A549 (cell line): ENCODE measurements around the gene GPS1. TPM values are rescaled to one million over a fixed set of nuclear protein-coding genes. Genes with fewer than 3 reads are reported as not detected.
A peak's percentile ranks its signal among the peaks of the same experiment; 100 is the strongest.

Experiments used
- ATAC-seq, 2 experiments: fragments of 200-7000 bp in 1 of 2; fragments of >200 bp in 1 of 2; cut with Nextera tagmentation in 1 of 2; cut with Tn5 transposase in 1 of 2; 3 replicates each; pipeline versions ENCODE4 v1.8.0 to v1.9.1; 2018 to 2020; ENCODE audit warnings: mild to moderate bottlenecking in 1 of 2, moderate library complexity in 1 of 2
- CTCF ChIA-PET: fragments of 300-600 bp; sonication (Branson Sonifier 250); formaldehyde crosslinking; extraction: SDS; loops from one replicate; lab custom pipeline; 2021; ENCODE audit warnings: antibody characterized with exemption, inconsistent platforms; lab: Yijun Ruan, JAX
- POLR2A ChIA-PET: fragments of 350-600 bp; formaldehyde crosslinking; extraction: SDS; loops from one replicate; lab custom pipeline; 2021; ENCODE audit warnings: antibody characterized with exemption, inconsistent platforms; lab: Yijun Ruan, JAX
- DNase-seq, 2 experiments: peaks; one replicate each; pipeline versions ENCODE4 v3.0.0 to v3.0.0-alpha.2; 2011 to 2016; ENCODE audit warnings: low read depth in 1 of 2, low spot score in 1 of 2
- FAIRE-seq: peaks from 2 replicates; lab custom pipeline; 2011; peaks lifted over from hg19 to GRCh38; lab: Jason Lieb, UNC
- H3K27ac ChIP-seq, 2 experiments: fragments of >200 bp; sonication (Bioruptor Twin); formaldehyde crosslinking; 3 replicates each; pipeline ENCODE4 v1.5.1; 2016 to 2017
- H3K4me1 ChIP-seq: fragments of >200 bp; sonication (Bioruptor Twin); formaldehyde crosslinking; 3 replicates; pipeline ENCODE4 v1.6.1; 2016
- H3K4me2 ChIP-seq: fragments of >200 bp; sonication (Bioruptor Twin); formaldehyde crosslinking; 3 replicates; pipeline ENCODE4 v1.6.1; 2016
- H3K4me3 ChIP-seq: fragments of >200 bp; sonication (Bioruptor Twin); formaldehyde crosslinking; 3 replicates; pipeline ENCODE4 v1.5.1; 2016
- H3K9me3 ChIP-seq: fragments of >200 bp; sonication (Bioruptor Twin); formaldehyde crosslinking; 3 replicates; pipeline ENCODE4 v1.6.1; 2016
- BHLHE40 ChIP-seq: IDR thresholded peaks from 2 replicates; pipeline ENCODE4 v1.6.1; 2012; ENCODE audit warnings: low read depth, low read length, inconsistent platforms
- CBX2 ChIP-seq: fragments of 200-600 bp; sonication (generic); IDR thresholded peaks from 2 replicates; pipeline ENCODE4 v1.6.1; 2016; ENCODE audit warnings: low read depth, mild to moderate bottlenecking, borderline replicate concordance
- CEBPB ChIP-seq, 2 experiments: fragments of >200 bp in 1 of 2; sonication (Bioruptor Twin) in 1 of 2; formaldehyde crosslinking in 1 of 2; IDR thresholded peaks; 2 replicates each; pipeline ENCODE4 v1.6.1; 2012 to 2016
- CHD4 ChIP-seq: fragments of 200-600 bp; sonication (generic); IDR thresholded peaks from 2 replicates; pipeline ENCODE4 v1.6.1; 2016; ENCODE audit warnings: antibody characterized with exemption, mild to moderate bottlenecking, borderline replicate concordance
- FOXS1 ChIP-seq: fragments of 250-450 bp; sonication (Bioruptor Pico); IDR thresholded peaks from 2 replicates; pipeline ENCODE4 v1.5.0; 2020; ENCODE audit warnings: mild to moderate bottlenecking, moderate library complexity
- GATA3 ChIP-seq: IDR thresholded peaks from 2 replicates; pipeline ENCODE4 v1.6.1; 2012; ENCODE audit warnings: borderline replicate concordance
- JUNB ChIP-seq: fragments of >200 bp; sonication (Bioruptor Twin); formaldehyde crosslinking; IDR thresholded peaks from 2 replicates; pipeline ENCODE4 v1.6.1; 2016
- KDM1A ChIP-seq: fragments of 200-600 bp; sonication (generic); IDR thresholded peaks from 2 replicates; pipeline ENCODE4 v1.6.1; 2016; ENCODE audit warnings: low read depth, mild to moderate bottlenecking
- KDM5A ChIP-seq: fragments of 200-600 bp; sonication (generic); IDR thresholded peaks from 2 replicates; pipeline ENCODE4 v1.6.1; 2016; ENCODE audit warnings: antibody characterized with exemption, mild to moderate bottlenecking
- MAFK ChIP-seq: fragments of 450-650 bp; IDR thresholded peaks from 2 replicates; pipeline ENCODE4 v1.6.1; 2014; ENCODE audit not compliant: partially characterized antibody
- MAZ ChIP-seq: fragments of 150-350 bp; IDR thresholded peaks from 2 replicates; pipeline ENCODE4 v1.6.1; 2014; ENCODE audit warnings: antibody characterized with exemption, low read depth, low read length, borderline replicate concordance
- NFE2L2 ChIP-seq: fragments of 150-350 bp; conservative IDR thresholded peaks from 2 replicates; pipeline ENCODE4 v1.6.1; 2014; ENCODE audit warnings: low read length
- NR3C1 ChIP-seq: fragments of >200 bp; sonication (Bioruptor Twin); formaldehyde crosslinking; IDR thresholded peaks from 3 replicates; pipeline ENCODE4 v1.6.1; 2017
- POLR2A ChIP-seq: IDR thresholded peaks from 2 replicates; pipeline ENCODE4 v1.6.1; 2012; ENCODE audit warnings: mild to moderate bottlenecking, low read length
- POLR2AphosphoS2 ChIP-seq: conservative IDR thresholded peaks from 2 replicates; pipeline ENCODE4 v1.6.1; 2012; ENCODE audit warnings: low read length, improper control_type of control experiment, inconsistent platforms
- RARB ChIP-seq: fragments of 250-450 bp; sonication (Bioruptor Pico); IDR thresholded peaks from 2 replicates; pipeline ENCODE4 v1.8.0; 2021; ENCODE audit warnings: mild to moderate bottlenecking, moderate library complexity
- RCOR1 ChIP-seq: fragments of 150-350 bp; IDR thresholded peaks from 2 replicates; pipeline ENCODE4 v1.6.1; 2014; ENCODE audit warnings: antibody characterized with exemption, low read length, low read depth
- RFX5 ChIP-seq: fragments of 450-650 bp; IDR thresholded peaks from 2 replicates; pipeline ENCODE4 v1.7.1; 2014; ENCODE audit warnings: antibody characterized with exemption, mild to moderate bottlenecking, moderate library complexity
- RNF2 ChIP-seq: fragments of 200-600 bp; sonication (generic); IDR thresholded peaks from 2 replicates; pipeline ENCODE4 v1.6.1; 2016; ENCODE audit warnings: low read depth, mild to moderate bottlenecking, antibody characterized with exemption, moderate library complexity, borderline replicate concordance
- TFCP2L1 ChIP-seq: fragments of 250-450 bp; sonication (Bioruptor Pico); IDR thresholded peaks from 2 replicates; pipeline ENCODE4 v1.5.0; 2021; ENCODE audit warnings: mild to moderate bottlenecking
- TP53 ChIP-seq: fragments of 250-450 bp; sonication (Bioruptor Pico); IDR thresholded peaks from 2 replicates; pipeline ENCODE4 v1.5.0; 2021; ENCODE audit warnings: mild to moderate bottlenecking, moderate library complexity
- ZFP36 ChIP-seq: fragments of 450-650 bp; IDR thresholded peaks from 2 replicates; pipeline ENCODE4 v1.6.1; 2014; ENCODE audit warnings: borderline replicate concordance; ENCODE audit not compliant: partially characterized antibody
- ZSCAN20 ChIP-seq: fragments of 250-450 bp; sonication (Bioruptor Pico); IDR thresholded peaks from 2 replicates; pipeline ENCODE4 v1.8.0; 2022; ENCODE audit warnings: mild to moderate bottlenecking, moderate library complexity
- WGBS: methylation state at CpG from one replicate; pipeline ENCODE4 v1.1.6; 2017; ENCODE audit errors: missing lambda C conversion rate; 5-methylcytosine and 5-hydroxymethylcytosine counted together
- polyA plus RNA-seq, 4 experiments: library from polyadenylated mRNA; depleted of rRNA in 3 of 4; stranded (reverse); fragments of >200 nt; fragmentation: RNase III in 1 of 4; extraction: RNeasy Plus Mini Kit Qiagen cat#74134 plus additional on column Dnase treatment in 1 of 4; gene quantifications; 2 replicates in 3 of 4; 3 replicates in 1 of 4; pipeline ENCODE4 v1.2.3, GENCODE V29; 2011 to 2017
- TF ChIP-seq, protein P1 (sequence below): IDR thresholded peaks from 2 replicates; pipeline ENCODE4 v1.6.1; 2012
- TF ChIP-seq, protein P2 (sequence below): fragments of 450-650 bp; IDR thresholded peaks from 2 replicates; pipeline ENCODE4 v1.6.1; 2014; ENCODE audit warnings: antibody characterized with exemption
- TF ChIP-seq, protein P3 (sequence below): fragments of >200 bp; sonication (Bioruptor Twin); formaldehyde crosslinking; IDR thresholded peaks from 3 replicates; pipeline ENCODE4 v1.5.1; 2016
- TF ChIP-seq, protein P4 (sequence below): fragments of >200 bp; sonication (Bioruptor Twin); formaldehyde crosslinking; IDR thresholded peaks from 3 replicates; pipeline ENCODE4 v1.6.1; 2016
- TF ChIP-seq, protein P5 (sequence below): fragments of 250-450 bp; sonication (Bioruptor Pico); IDR thresholded peaks from 2 replicates; pipeline ENCODE4 v1.5.0; 2021; ENCODE audit warnings: mild to moderate bottlenecking, moderate library complexity, borderline replicate concordance

Gene GPS1
- polyA plus RNA-seq, 2 of the 4 experiments (the other 2 are of a cell fraction): 89.4 to 126 TPM

DNA sequence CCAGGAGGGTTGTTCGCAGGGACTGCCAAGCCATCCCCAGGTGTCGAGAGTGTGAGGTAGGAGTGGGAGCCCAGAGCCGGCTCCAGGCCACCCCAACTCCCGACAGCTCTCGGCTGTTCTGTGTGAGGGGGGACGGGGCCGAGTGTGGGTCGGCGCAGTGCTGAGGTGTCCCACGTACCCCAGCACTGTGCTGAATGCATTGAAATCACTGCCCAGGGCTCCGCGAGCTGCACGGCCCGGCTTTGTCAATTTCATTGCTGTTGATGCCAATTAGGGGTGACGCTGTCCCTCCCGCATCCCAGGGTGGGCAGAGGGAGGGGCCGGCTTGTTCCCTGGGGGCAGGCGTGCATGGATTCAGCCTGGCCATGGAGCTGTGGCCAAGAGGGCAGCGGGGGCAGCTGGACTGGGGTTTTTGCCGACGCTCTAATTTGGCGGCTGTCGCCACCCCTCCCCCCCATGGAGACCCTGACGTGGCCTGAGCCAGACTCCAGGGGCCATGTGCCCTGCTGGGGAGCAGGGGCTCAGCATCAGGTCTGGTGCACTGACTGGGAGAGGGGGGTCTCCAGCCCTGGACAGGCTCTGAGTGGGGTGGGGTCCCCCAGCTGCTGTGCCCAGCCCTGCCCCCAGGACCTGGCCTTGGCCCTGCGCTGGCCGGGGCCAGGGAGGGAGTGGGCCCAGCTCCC, 43.3 kb upstream of the GPS1 start:
- WGBS: 94% methylated on average over 19 of the region's 26 CpGs
- CTCF ChIA-PET: interaction anchor here (0.7 to 33.2 kb wide), 8 partner anchors 9 to 294 kb away, joined by 3 to 794 read pairs (median 4); partner anchors contain the start of genes CENPX, LRRC45, NOTUM and RAC3
- Histone ChIP-seq H3K4me3 (no peak overlapping the region), H3K4me1 (peaks cover 37% of the 10 kb centered on the region), H3K27ac (peak overlapping the region in 1 of 2 experiments; percentile 93; a peak in 1 of 6 replicates), H3K9me3 (no peaks in the 10 kb centered on the region), H3K4me2 (no peak overlapping the region)
- no peak for TF ChIP-seq CBX2
- TF ChIP-seq RARB (CRISPR knock-in tag): no peak
- TF ChIP-seq RCOR1: no peak
- TF ChIP-seq FOXS1: no peak
- no peak for FAIRE-seq
- POLR2A ChIA-PET: no interaction called here
- no peak for DNase-seq
- ATAC-seq: no peak

DNA sequence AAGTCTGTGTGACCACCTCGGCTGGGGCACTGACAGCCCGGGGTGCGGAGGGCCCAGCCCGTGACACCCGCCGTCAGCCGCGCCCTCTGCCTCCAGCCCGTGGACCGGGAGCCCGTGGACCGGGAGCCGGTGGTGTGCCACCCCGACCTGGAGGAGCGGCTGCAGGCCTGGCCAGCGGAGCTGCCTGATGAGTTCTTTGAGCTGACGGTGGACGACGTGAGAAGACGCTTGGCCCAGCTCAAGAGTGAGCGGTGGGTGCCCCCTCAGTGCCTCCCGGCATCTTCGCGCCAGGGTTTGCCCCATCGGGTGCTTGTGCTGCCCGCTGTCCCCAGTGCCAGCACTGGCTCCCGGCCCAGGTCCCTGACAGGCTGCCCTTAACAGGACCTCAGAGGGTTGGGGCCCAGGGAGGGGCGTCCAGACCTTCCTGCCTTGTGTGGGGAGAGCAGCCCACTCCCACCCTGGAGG, 42.7 kb upstream of the GPS1 start:
- 96% methylated on average over 14 of the region's 28 CpGs for WGBS
- ChIA-PET CTCF (interaction anchor here (1.0 to 33.2 kb wide), 8 partner anchors 9 to 294 kb away, joined by 3 to 794 read pairs (median 3); partner anchors contain the start of genes CENPX, LRRC45, NOTUM and RAC3), POLR2A (no interaction called here)
- Histone ChIP-seq H3K4me1 (peaks cover 31% of the 10 kb centered on the region), H3K9me3 (no peaks in the 10 kb centered on the region), H3K4me2 (no peak overlapping the region), H3K27ac (no peak overlapping the region), H3K4me3 (no peak overlapping the region)
- ATAC-seq (no peak), DNase-seq (no peak), FAIRE-seq (no peak)
- TF ChIP-seq MAFK (no peak), KDM1A (no peak), TP53 (no peak), MAZ (no peak), POLR2AphosphoS2 (no peak), TFCP2L1 (CRISPR knock-in tag) (no peak), KDM5A (no peak), GATA3 (no peak), ZFP36 (no peak), RNF2 (no peak), CEBPB (IDR thresholded peaks at IDR 0.05) (no peak), POLR2A (no peak), ZSCAN20 (CRISPR knock-in tag) (no peak), NFE2L2 (no peak)
- TF ChIP-seq, protein P1, sequence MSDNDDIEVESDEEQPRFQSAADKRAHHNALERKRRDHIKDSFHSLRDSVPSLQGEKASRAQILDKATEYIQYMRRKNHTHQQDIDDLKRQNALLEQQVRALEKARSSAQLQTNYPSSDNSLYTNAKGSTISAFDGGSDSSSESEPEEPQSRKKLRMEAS: no peak
- TF ChIP-seq, protein P2, sequence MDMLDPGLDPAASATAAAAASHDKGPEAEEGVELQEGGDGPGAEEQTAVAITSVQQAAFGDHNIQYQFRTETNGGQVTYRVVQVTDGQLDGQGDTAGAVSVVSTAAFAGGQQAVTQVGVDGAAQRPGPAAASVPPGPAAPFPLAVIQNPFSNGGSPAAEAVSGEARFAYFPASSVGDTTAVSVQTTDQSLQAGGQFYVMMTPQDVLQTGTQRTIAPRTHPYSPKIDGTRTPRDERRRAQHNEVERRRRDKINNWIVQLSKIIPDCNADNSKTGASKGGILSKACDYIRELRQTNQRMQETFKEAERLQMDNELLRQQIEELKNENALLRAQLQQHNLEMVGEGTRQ: no peak

DNA sequence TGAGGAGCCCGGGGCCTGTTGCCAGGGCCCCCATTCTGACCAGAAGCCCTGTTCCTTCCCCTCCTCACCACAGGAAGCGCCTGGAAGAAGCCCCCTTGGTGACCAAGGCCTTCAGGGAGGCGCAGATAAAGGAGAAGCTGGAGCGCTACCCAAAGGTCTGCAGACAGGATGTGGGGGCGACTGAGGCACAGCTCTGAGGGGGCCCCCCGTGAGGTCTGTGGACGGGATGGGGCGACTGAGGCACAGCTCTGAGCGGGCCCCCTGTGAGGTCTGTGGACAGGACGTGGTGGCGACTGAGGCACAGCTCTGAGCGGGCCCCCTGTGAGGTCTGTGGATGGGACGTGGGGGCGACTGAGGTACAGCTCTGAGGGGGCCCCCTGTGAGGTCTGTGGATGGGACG, 42.3 kb upstream of the GPS1 start:
- CTCF ChIA-PET: interaction anchor here (1.0 to 33.2 kb wide), 7 partner anchors 10 to 295 kb away, joined by 3 to 794 read pairs (median 3); partner anchors contain the start of genes CENPX, LRRC45, NOTUM and RAC3
- H3K4me2 ChIP-seq: no peak overlapping the region
- ATAC-seq: no peak
- TF ChIP-seq POLR2AphosphoS2 (no peak), FOXS1 (no peak), MAZ (no peak), BHLHE40 (no peak), CHD4 (no peak), NR3C1 (no peak), RARB (CRISPR knock-in tag) (no peak), CBX2 (no peak), RFX5 (no peak), JUNB (no peak)
- TF ChIP-seq, protein P3, sequence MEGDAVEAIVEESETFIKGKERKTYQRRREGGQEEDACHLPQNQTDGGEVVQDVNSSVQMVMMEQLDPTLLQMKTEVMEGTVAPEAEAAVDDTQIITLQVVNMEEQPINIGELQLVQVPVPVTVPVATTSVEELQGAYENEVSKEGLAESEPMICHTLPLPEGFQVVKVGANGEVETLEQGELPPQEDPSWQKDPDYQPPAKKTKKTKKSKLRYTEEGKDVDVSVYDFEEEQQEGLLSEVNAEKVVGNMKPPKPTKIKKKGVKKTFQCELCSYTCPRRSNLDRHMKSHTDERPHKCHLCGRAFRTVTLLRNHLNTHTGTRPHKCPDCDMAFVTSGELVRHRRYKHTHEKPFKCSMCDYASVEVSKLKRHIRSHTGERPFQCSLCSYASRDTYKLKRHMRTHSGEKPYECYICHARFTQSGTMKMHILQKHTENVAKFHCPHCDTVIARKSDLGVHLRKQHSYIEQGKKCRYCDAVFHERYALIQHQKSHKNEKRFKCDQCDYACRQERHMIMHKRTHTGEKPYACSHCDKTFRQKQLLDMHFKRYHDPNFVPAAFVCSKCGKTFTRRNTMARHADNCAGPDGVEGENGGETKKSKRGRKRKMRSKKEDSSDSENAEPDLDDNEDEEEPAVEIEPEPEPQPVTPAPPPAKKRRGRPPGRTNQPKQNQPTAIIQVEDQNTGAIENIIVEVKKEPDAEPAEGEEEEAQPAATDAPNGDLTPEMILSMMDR: no peak
- TF ChIP-seq, protein P4, sequence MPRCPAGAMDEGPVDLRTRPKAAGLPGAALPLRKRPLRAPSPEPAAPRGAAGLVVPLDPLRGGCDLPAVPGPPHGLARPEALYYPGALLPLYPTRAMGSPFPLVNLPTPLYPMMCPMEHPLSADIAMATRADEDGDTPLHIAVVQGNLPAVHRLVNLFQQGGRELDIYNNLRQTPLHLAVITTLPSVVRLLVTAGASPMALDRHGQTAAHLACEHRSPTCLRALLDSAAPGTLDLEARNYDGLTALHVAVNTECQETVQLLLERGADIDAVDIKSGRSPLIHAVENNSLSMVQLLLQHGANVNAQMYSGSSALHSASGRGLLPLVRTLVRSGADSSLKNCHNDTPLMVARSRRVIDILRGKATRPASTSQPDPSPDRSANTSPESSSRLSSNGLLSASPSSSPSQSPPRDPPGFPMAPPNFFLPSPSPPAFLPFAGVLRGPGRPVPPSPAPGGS: no peak
- TF ChIP-seq, protein P5, sequence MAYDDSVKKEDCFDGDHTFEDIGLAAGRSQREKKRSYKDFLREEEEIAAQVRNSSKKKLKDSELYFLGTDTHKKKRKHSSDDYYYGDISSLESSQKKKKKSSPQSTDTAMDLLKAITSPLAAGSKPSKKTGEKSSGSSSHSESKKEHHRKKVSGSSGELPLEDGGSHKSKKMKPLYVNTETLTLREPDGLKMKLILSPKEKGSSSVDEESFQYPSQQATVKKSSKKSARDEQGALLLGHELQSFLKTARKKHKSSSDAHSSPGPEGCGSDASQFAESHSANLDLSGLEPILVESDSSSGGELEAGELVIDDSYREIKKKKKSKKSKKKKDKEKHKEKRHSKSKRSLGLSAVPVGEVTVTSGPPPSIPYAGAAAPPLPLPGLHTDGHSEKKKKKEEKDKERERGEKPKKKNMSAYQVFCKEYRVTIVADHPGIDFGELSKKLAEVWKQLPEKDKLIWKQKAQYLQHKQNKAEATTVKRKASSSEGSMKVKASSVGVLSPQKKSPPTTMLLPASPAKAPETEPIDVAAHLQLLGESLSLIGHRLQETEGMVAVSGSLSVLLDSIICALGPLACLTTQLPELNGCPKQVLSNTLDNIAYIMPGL (CRISPR knock-in tag): no peak
- H3K4me3 ChIP-seq: no peak overlapping the region
- 95% methylated on average over 14 of the region's 15 CpGs for WGBS
- no peak for FAIRE-seq
- no peak for DNase-seq
- H3K4me1 ChIP-seq: peaks cover 27% of the 10 kb centered on the region
- H3K27ac ChIP-seq: no peak overlapping the region
- H3K9me3 ChIP-seq: no peaks in the 10 kb centered on the region
- POLR2A ChIA-PET: no interaction called here
